ENCODE results near the gene TWSG1.
A peak's percentile ranks its signal among the peaks of the same experiment; 100 is the strongest.

Gene TWSG1

DNA sequence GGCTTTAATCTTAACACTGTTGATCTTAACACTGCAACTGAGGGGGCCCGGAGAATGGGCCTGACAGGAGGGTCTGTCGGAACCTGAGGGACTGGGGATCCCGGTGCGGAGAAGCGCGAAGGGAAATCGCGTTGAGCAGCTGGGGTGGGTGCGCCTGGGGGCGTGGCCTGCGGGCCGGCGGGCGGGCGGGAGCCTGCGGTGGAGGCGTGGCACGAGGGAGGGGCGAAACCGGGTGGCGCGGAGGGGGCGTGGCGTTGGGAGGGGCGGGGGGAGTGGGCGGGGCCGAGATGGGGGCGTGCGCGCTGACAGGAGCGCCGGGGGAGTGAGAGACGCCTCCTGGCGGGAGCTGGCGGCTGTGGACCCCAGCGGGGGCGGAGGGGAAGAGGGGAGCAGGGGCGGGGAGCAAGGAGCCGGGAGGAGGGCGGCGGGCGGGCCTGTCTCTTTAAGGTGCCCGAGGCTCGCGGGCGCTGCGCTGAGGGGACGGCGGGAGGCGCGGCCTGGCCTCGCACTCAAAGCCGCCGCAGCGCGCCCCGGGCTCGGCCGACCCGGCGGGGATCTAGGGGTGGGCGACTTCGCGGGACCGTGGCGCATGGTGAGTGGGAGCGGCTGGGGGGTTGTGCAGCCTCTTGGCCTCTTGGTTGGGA is at the start of gene TWSG1:
Gene TWSG1, plus strand, starts transcription at position 445 of the 644 bp plus-strand sequence. CDS start 2,457 bp downstream, outside the sequence.
- peak; percentile 41 for DNase-seq

DNA sequence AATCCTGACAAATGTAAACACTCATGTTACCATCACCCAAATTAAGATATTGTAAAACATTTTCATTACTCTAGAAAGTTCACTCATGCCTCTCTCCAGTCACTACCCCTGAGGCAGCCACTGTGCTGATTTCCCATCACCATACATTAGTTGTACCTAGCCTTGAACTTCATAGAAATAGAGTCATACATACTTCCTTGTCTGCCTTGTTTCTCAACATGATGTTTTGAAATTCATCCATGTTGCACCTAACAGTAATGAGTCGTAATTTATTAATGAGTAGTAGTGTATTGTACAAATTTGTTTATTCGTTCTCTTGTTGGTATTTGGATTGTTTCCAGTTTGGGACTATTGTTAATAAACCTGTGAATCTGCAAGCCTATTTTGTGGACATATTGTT is 49.0 kb upstream of the TWSG1 start:
- no peak for DNase-seq

DNA sequence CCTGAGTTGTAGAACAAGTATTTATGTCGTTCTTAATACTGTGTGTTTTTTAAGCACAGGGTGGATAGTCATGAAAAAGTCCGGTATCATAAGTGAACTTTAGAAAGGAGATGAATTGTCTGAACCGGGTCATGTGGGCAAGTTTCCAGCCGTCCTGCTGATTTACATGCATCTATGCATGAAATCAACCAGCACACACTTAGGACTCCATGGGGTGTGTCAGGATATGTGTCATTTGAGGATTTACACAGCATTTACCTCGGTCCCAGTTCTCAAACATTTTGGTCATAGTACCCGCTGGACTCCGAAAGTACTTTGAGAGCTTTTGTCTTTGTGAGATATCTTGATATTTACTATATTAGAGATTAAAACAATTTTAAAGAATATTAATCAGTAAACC is 47.5 kb upstream of the TWSG1 start:
- DNase-seq: no peak

DNA sequence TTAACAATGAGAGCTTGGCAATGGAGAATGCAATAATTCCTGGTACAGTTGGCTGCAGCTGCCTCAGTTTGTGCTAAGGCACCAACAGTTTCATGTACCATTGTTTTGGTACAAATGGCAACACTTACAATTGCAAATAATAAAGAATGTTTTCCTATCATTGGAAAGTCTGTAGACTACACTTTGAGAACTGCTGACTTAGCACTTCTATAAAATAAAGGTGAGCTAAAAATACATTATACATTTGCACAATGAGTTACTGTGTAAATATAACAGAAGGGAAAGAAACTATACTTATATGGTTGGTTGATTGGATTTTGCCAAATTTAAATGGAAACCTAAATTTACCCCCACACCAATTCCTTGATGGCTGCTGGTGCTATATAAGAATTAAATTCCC is 44.9 kb upstream of the TWSG1 start:
- no peak for DNase-seq

DNA sequence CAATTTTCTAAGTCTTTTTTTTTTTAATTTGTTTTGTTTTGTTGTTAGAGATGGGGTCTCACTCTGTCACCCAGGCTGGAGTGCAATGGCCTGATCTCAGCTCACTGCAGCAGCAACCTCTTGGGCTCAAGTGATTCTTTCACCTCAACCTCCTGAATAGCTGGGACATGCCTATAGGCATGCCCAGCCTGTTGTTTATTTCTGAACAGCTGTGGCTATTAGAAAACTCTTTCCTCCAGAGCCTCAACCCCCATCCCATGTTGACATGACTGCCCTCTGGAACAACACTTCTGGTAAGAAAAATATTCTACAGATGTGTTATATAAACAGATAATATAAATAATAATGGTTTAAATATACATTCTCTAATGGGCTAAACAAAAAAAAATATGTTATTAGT is 44.4 kb upstream of the TWSG1 start:
- DNase-seq: no peak

DNA sequence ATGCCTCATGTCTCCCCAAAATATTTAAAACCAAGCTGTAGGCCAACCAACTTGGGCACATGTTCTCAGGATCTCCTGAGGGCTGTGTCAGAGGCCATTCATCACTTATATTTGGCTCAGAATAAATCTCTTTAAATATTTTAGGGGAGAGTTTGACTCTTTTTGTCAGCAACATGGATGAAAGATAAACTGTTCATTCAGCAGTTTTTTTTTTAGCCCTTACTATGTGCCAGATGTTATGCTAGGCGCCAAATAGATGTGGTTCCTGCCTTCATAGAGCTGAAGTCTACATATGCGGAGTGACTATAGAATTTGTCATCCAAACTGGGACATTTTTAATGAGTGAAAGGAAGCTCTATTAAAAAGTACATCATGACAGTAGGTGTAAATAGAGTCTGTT is 42.5 kb upstream of the TWSG1 start:
- DNase-seq: no peak

DNA sequence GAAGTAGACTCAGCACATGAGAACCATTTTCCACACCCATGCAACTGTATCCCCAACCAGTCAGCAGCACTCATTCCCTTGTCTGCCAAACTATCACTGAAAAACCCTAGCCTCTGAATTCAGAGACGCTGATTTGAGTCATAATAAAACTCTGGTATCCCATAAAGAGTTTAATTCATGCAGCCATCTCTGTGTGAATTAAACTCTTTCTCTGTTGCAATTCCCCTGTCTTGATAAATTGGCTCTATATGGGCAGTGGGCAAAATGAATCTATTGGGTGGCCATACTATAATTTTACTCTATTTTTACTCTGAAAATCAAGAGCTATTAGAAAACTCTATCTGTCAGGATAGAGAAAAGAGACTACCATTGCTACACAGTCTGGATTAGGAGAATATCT is 40.6 kb upstream of the TWSG1 start:
- DNase-seq: no peak

DNA sequence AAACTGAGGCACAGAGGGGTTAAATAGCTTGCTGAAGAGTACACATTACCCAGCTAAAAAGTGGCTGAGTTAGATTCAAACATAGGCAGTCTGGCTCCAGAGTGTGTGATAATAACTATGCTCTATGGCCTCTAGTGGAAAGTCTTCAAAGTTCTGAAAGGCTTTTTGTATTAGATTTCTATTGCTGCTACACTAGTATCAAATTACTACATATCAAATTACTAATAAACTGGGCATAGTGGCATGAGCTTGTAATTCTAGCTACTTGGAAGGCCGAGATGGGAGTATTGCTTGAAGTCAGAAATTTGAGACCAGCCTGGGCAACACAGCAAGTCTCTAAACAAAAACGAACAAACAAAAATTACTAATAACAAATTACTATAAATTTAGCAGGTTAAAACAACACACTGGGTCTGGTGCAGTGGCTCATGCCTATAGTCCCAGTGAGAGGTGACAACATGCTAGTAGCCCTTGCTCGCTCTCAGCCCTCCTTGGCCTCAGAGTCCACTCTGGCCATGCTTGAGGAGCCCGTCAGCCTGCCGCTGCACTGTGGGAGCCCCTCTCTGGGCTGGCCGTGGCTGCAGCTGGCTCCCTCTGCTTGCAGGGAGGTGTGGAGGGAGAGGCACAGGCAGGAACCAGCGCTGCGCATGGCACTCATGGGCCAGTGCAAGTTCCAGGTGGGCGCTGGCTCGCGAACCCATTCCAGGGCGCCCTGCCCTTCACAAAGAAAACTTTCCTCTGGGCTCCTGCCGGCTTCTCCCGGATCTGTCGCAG is 38.2 kb upstream of the TWSG1 start:
- DNase-seq: no peak

DNA sequence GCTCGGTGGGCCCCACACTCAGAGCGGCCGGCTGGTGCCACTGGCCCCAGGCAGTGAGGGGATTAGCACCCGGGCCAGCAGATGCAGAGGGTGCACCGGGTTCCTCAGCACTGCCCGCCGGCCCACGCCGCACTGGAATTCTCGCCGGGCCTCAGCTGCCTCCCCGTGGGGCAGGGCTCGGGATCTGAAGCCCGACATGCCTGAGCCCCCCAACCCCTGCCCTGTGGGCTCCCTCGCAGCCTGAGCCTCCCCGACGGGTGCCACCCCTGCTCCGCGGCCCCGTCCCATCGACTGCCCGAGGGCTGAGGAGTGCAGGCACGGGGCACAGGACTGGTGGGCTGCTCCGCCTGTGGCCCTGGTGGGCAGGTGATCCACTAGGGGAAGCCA is 37.6 kb upstream of the TWSG1 start:
- no peak for DNase-seq

DNA sequence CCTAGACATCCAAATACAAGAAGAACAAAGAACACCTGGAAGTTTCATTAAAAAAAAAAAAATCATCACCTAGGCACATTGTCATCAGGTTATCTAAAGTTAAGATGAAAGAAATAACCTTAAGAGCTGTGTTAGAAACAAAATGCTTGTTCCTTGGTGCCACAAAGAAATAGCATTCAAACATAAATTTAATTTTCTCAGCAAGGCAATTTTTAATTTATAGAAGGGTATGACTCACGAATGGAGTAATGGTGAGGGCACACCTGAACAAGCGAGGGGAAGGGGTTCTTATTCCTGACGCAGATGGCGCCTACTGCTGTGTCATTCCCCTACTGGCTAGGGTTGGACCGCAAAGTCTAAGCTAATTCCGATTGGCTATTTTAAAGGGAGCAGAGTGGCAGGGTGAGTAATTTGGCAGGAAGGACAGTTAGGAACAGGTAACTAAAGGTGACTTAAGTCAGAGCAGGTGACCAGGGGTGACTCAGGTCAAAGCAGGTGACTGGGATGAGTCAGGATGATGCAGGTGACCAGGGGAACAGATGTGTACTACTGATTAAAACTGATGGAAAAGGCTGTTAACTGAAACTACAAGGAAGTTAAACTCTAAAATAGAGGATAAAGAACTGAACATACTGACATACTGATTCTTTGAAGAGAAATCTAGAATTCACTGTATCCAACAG is 30.0 kb upstream of the TWSG1 start:
- DNase-seq: no peak

DNA sequence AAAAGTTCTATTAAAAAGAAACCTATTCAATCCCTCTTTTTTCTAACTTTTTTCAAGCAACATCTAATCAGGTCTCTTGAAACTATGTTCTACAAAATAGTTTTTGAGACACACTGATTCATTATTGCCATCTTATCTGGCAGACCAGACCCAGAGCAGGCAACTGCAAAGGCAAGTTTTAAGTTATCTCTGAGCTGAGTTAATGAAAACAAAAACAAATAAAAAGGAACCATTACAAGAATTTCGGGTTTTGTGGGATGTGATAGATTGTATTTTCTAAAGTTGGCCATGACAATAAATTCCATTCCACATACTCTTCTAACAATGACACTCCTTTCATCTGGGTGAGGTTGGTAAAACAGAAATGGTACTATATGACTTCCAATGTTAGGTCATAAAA is 15.2 kb upstream of the TWSG1 start:
- no peak for DNase-seq

DNA sequence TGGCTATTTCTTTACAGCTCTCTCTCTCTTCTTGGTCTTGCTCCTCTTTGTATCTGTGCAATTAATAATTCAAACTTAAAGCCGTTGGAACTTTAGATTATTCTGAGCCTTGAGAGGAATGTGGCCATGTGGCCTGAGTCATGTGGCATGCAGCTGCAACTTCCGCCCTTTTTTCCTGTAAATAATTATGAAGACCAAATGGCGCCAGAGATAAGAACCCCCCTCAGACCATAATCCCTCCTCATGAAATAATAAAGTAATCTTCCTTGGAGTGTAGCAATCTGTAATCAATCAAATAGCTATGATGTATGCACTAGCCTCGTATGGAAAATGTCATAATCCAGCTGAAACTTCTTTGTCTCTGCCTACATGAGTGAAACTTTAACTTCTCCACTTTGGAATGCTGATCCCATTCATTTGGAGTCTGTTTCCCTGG is 13.5 kb upstream of the TWSG1 start:
- no peak for DNase-seq

DNA sequence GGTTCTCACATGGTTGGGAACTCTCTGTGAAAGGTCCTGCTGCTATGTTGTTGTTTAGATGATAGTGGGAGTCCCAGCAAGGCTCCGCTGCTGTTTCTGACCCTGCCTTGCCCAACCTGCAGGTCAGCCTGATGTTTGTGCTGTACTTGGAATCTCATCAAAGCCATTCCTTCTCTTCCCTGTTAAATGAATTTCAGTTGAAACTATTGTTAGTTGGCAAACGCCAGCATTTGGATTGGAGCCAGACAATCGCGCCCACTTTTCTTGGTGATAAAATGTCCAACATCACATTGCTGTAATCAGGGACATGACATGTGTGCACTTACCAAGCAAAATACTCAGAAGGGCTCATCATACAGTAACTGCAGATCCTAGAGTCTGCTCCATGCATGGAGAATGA is 12.8 kb upstream of the TWSG1 start:
- DNase-seq: no peak

DNA sequence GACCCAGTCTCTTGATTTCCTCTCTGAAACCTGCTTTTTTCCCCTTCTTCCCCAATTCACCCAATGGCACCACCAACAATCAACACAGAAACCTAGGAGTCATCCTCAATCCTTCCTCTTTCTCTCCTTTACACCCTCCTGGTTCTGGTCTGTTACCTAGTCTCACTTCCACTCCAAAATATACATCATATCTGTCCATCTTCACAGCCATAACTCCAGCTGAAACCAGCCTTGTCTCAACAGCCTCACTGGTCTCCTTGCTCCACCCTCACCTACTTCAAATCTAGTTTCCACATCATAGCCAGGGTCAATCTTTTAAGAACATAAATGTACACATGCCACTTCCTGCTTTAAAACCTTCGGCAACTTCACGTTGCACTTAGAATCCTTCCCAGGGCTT is 11.8 kb upstream of the TWSG1 start:
- no peak for DNase-seq

DNA sequence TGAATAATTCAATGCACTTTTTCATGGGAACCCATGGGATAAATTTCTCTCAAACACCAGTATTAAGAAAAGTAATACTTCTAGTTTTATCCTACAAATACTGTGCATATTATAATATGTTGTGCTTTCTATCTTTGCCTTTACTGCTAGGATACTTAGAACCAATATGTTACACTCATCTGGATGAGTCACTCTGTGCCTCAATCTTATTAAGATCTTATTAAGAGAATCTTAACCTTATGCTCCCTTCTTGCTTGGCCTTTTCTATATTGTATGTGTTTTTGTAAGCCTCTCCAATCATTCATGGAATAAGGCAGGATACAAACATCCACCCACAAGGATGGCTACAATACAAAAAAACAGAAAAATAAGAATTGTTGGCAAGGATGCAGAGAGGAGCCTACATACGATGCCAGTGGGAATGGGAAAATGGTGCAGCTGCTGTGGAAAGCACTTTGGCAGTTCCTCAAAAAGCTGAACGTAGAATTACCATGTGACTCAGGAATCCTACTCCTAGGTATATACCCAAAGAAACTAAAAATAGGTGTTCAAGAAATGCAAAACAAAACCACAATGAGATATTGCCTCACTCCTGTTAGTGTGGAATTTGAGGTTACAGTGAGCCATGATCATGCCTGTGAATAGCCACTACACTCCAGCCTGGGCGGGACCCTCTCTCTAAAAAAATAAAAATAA is 10.7 kb upstream of the TWSG1 start:
- DNase-seq: no peak

DNA sequence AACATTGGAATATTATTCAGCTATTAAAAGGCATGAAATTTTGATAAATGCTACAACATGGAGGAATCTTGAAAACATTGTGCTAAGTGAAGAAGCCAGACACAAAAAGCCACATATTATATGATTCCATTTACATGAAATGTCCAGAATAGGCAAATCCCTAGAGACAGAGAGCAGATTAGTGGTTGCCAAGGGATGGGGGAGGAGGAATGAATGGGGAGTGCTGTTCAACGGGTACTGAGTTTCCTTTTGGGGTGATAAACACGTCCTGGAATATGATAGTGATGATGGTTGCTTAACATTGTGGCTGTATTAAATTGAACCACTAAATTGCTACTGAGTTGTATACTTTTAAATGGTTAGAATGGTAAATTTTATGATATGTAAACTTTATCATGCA is 8.9 kb upstream of the TWSG1 start:
- no peak for DNase-seq

DNA sequence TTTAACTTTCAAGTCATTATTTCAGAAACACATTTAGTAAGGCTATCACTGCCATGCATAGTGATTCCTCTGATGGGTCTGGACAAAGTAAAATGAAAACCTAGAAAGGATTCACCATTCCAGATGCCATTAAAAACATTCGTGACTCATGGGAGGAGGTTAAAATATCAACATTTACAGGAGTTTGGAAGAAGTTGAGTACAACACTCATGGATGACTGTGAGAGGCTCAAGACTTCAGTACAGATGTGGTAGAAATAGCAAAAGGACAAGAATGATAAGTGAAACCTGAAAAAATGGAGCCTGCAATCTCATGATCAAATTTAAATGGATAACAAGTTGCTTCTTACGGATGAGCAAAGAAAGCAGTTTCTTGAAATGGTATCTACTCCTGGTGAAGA is 5.8 kb upstream of the TWSG1 start:
- no peak for DNase-seq

DNA sequence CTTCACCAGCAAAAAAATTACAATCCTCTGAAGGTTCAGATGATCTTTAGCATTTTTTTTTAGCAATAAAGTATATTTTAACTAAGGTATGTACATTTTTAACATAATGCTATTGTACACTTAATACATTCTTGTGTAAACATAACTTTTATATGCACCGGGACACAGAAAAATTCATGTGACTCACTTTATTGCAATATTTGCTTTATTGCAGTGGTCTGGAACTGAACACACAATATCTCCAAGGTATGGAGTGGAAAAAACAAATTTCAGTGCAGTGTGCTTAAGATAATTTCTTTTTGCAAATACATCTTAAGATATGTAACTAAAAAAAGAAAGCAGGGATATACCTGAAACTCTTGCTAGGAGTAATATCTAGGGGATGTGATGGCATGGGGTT is 5.1 kb upstream of the TWSG1 start:
- DNase-seq: no peak

DNA sequence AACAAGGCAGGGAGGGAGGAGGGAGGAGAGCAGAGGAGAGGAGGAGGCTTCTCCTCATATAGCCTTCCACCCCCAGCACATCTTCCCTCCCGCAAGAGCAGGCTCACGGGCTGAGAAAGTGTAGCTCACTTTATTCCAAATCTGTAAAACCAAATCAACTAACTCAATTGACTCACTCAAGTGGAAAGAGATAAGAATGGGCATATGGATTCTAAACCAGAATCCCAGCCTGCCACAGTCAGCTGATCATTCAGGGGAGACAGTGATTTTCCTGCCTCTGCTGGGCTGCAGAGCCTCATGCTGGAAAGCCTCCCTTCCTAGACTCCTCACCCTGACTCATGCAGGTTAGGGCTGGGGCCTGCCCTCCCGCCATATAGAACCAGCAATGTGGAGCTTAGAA is 4.2 kb upstream of the TWSG1 start:
- DNase-seq: no peak

DNA sequence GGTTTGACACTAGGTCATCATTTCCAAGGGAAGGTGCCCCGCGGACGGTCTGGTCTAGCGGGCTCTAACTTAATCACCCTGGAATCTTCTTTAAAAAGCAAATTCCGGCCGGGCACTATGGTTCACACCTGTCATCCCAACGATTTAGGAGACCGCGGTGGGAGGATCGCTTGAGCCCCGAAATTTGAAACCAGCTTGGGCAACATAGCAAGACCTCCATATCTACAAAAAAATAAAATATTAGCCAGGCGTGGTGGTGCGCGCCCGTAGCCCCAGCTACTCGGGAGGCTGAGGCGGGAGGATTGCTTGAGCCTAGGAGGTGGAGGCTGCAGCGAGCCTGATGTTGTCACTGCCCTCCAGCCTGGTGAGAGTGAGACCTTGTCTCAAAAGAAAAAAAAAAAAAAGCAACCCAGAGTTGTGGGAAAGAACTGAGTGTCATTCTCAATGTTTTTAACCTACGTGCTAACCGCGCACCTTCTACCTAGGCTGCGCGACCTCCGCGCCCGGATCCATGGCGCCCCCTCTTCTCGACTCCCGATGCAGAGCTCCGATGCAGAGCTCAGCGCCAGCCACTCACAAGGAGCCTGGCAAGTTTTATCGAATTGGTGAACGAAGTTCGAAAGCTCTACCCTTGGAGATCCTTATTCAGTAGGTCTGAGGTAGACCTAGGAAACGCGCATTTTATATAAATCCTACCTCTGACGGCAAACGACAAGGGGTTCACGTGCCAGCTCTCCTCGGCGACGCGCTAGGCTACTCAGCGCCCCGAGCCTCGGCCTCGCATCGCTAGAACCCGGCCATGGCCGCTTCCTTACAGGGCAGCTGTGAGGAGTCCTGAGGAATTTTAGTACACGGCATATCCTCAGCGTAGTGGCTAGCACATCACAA is 888 bp upstream of the TWSG1 start:
- DNase-seq: no peak

DNA sequence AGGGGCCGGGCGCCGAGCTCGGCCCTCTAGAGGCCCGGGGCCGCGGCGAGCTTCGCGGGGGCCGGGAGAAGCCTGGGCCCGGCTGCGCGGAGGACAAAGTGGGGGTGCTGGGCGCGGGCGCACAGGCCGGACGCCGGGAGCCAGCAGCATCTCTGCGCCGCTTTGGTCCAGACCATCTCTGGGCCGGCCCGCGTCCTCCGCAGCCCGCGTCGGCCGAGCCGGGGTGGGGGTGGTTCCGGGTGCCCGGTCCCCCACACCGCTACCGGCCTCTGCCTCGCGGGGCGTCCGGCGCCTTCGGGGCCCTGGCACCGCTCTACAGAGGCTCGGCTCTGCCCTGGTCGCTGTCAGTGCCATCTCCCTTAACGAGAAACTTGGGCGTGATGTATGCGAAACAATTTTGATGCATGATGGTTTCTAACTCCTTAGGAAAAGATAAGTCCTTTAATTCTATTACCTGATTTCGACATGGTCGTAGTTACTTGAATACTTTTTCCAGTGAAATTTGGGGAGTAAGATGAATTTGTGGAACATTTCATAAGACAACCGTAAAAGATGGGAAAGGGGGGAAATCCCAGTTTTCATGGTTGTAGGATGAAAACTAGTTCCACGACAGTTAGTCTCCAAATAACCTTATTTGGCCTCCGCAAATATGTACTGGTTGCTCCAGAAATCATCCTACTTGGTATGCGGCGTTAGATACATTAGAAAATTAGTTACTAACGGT is 562 bp downstream of the TWSG1 start:
- no peak for DNase-seq

DNA sequence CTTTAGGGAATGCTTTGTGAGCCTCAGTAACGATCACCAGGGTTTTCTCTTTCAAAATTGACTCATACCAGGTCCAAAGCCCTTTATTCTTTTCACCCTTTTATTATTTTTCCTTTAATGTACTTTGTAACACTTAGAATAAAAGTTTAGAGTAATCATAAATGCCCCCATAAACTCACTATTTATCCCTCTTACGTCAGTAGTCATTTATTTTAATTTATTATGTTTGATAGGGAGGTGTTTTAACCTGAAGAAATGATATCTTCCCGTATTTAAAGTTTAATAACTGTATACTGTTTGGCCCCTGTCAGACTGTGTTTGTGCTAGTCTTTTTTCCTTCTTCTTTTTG is 1.1 kb downstream of the TWSG1 start:
- DNase-seq: no peak
